Measurements from ENCODE around the gene PLA2G4A.

Gene PLA2G4A

GRCh38 chr1:186869526-186870228 is 40.9 kb downstream of the PLA2G4A start:
- intact Hi-C loops (cut with micrococcal nuclease) = no loop called here
- no peak overlapping the region for H3K4me3 Mint-ChIP-seq
- H3K27ac Mint-ChIP-seq = no peak overlapping the region
- H3K27me3 Mint-ChIP-seq = no peaks in the 10 kb centered on the region
- no peaks in the 10 kb centered on the region for H3K9me3 Mint-ChIP-seq
- peaks cover 10% of the 10 kb centered on the region for H3K4me1 Mint-ChIP-seq (ENCODE audit: low read depth)
- H3K36me3 Mint-ChIP-seq (ENCODE audit: low read depth) = peaks cover 41% of the 10 kb centered on the region

- Mint-ChIP-seq H3K4me3 (no peak overlapping the region), H3K27ac (no peak overlapping the region), H3K9me3 (no peaks in the 10 kb centered on the region), H3K27me3 (no peaks in the 10 kb centered on the region), H3K4me1 (ENCODE audit: low read depth) (peaks cover 10% of the 10 kb centered on the region), H3K36me3 (ENCODE audit: low read depth) (peaks cover 41% of the 10 kb centered on the region)
- intact Hi-C loops (cut with micrococcal nuclease) = no loop called here
These were observed 43.0 kb downstream of the PLA2G4A start for GRCh38 chr1:186871784-186872183.

DNA sequence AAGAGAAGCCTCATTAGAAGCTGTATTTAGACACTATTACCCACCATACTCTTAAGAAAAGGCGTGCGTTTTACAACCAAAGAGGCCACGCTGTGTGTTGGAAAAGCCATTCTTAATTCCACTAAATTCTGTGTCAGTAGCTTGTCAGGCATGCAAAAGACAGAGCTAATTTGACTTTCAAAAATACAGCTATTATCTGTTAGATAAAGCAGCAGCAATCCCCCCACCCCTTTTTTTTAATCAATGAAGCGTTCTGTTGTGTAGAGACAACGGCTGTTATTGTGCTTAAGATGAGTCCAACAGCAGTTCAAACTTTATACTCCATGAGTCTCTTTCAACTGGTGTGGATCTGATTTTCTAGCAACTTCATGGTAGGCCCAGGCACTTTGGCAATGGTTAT is 43.5 kb downstream of the PLA2G4A start:
- H3K36me3 Mint-ChIP-seq (ENCODE audit: low read depth) = peaks cover 41% of the 10 kb centered on the region
- H3K4me3 Mint-ChIP-seq = no peak overlapping the region
- H3K4me1 Mint-ChIP-seq (ENCODE audit: low read depth) = peaks cover 10% of the 10 kb centered on the region
- H3K27me3 Mint-ChIP-seq = no peaks in the 10 kb centered on the region
- H3K9me3 Mint-ChIP-seq = no peaks in the 10 kb centered on the region
- intact Hi-C loops (cut with micrococcal nuclease) = no loop called here
- H3K27ac Mint-ChIP-seq = no peak overlapping the region

GRCh38 chr1:186873687-186874086 is 44.9 kb downstream of the PLA2G4A start:
- Mint-ChIP-seq H3K27me3 (no peaks in the 10 kb centered on the region), H3K4me3 (no peak overlapping the region), H3K27ac (no peak overlapping the region), H3K4me1 (ENCODE audit: low read depth) (peaks cover 10% of the 10 kb centered on the region), H3K36me3 (ENCODE audit: low read depth) (peaks cover 33% of the 10 kb centered on the region), H3K9me3 (no peaks in the 10 kb centered on the region)
- intact Hi-C loops (cut with micrococcal nuclease) = no loop called here

GRCh38 chr1:186875896-186876835 is 47.4 kb downstream of the PLA2G4A start:
- Mint-ChIP-seq H3K4me1 (ENCODE audit: low read depth) (peaks cover 6% of the 10 kb centered on the region), H3K9me3 (no peaks in the 10 kb centered on the region), H3K4me3 (no peak overlapping the region), H3K27ac (no peak overlapping the region), H3K36me3 (ENCODE audit: low read depth) (peaks cover 18% of the 10 kb centered on the region), H3K27me3 (no peaks in the 10 kb centered on the region)
- intact Hi-C loops (cut with micrococcal nuclease) = no loop called here

GRCh38 chr1:186878356-186878755 is 49.6 kb downstream of the PLA2G4A start:
- no peaks in the 10 kb centered on the region for H3K9me3 Mint-ChIP-seq
- no peaks in the 10 kb centered on the region for H3K27me3 Mint-ChIP-seq
- no peaks in the 10 kb centered on the region for H3K36me3 Mint-ChIP-seq (ENCODE audit: low read depth)
- H3K4me1 Mint-ChIP-seq (ENCODE audit: low read depth) = peaks cover 11% of the 10 kb centered on the region
- intact Hi-C loops (cut with micrococcal nuclease) = no loop called here
- H3K27ac Mint-ChIP-seq = no peak overlapping the region
- no peak overlapping the region for H3K4me3 Mint-ChIP-seq

DNA sequence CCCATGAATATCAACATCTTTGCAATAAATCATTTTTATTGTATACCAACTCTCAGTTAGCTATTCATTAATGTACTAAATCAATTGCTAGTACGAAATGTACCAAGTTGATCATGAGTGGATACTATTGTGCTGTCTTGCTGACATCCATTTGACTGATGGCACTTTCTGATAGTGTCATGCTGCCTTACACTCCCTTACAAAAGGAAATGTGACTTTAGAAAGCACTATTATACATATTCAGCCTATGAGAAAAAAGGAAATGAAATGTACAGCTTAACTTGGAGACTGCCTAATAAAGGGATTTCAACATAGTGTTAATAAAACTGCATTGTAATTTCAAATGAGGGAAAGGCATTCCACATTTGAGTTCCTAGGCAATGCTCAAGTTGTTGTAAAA is 52.2 kb downstream of the PLA2G4A start:
- no peak overlapping the region for H3K27ac Mint-ChIP-seq
- H3K4me1 Mint-ChIP-seq (ENCODE audit: low read depth) = peaks cover 27% of the 10 kb centered on the region
- intact Hi-C loops (cut with micrococcal nuclease) = loop anchor here (10.0 kb wide), 1 partner anchor 46 kb away; no protein-coding TSS in a partner anchor
- H3K36me3 Mint-ChIP-seq (ENCODE audit: low read depth) = peaks cover 13% of the 10 kb centered on the region
- peaks cover 11% of the 10 kb centered on the region for H3K9me3 Mint-ChIP-seq
- H3K27me3 Mint-ChIP-seq = no peaks in the 10 kb centered on the region
- H3K4me3 Mint-ChIP-seq = no peak overlapping the region

GRCh38 chr1:186882372-186883134 is 53.8 kb downstream of the PLA2G4A start:
- intact Hi-C loops (cut with micrococcal nuclease) = loop anchor here (10.0 kb wide), 1 partner anchor 48 kb away; no protein-coding TSS in a partner anchor
- no peaks in the 10 kb centered on the region for H3K27me3 Mint-ChIP-seq
- peaks cover 27% of the 10 kb centered on the region for H3K4me1 Mint-ChIP-seq (ENCODE audit: low read depth)
- no peak overlapping the region for H3K4me3 Mint-ChIP-seq
- peaks cover 13% of the 10 kb centered on the region for H3K36me3 Mint-ChIP-seq (ENCODE audit: low read depth)
- H3K9me3 Mint-ChIP-seq = peaks cover 11% of the 10 kb centered on the region
- H3K27ac Mint-ChIP-seq = no peak overlapping the region

DNA sequence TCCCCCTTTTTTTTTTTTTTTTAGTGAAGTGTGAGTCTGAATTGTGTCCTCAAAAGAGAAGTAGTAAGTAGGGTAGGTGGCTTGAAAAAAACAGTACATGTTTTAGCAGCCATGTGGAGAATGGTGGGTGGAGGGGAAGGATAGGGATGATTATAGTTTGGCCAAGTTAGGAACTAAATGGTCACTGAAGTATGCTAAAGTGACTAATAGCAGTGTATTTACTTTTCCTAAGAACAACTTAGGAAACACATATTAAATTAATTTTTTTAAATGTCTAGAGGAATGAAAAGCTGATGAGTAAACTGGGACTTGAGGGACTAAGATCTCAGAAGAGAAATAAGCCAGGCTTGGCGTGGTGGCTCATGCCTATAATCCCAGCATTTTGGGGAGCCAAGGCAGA is 55.5 kb downstream of the PLA2G4A start:
- peaks cover 13% of the 10 kb centered on the region for H3K36me3 Mint-ChIP-seq (ENCODE audit: low read depth)
- intact Hi-C loops (cut with micrococcal nuclease) = loop anchor here (10.0 kb wide), 1 partner anchor 49 kb away; no protein-coding TSS in a partner anchor
- H3K4me1 Mint-ChIP-seq (ENCODE audit: low read depth) = peaks cover 33% of the 10 kb centered on the region
- H3K9me3 Mint-ChIP-seq = peaks cover 11% of the 10 kb centered on the region
- no peak overlapping the region for H3K4me3 Mint-ChIP-seq
- no peaks in the 10 kb centered on the region for H3K27me3 Mint-ChIP-seq
- H3K27ac Mint-ChIP-seq = peak overlapping the region; percentile 39

DNA sequence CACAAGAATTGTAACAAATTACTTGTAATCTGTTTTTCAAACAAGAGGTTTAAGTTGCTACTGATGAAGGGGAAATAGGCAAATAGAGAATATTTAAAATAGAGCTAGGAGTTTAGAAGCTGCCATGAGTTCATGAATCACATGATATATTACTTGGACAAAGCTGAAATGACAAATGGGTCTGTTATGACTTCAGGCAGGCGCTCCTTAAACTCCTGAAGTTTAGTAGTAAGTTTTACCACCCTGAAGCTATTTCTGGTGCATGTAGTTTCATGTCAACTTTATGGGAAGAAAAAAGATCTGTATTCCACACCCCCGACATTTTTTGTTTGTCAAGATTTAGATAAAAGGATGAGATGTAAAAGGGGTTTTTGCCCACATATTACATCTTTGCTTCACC is 58.5 kb downstream of the PLA2G4A start:
- intact Hi-C loops (cut with micrococcal nuclease) = loop anchor here (10.0 kb wide), 1 partner anchor 52 kb away; no protein-coding TSS in a partner anchor
- Mint-ChIP-seq H3K4me3 (no peak overlapping the region), H3K9me3 (peaks cover 11% of the 10 kb centered on the region), H3K27ac (no peak overlapping the region), H3K4me1 (ENCODE audit: low read depth) (peaks cover 41% of the 10 kb centered on the region), H3K27me3 (no peaks in the 10 kb centered on the region), H3K36me3 (ENCODE audit: low read depth) (peaks cover 13% of the 10 kb centered on the region)

- H3K27ac Mint-ChIP-seq = no peak overlapping the region
- H3K4me1 Mint-ChIP-seq (ENCODE audit: low read depth) = peaks cover 42% of the 10 kb centered on the region
- H3K27me3 Mint-ChIP-seq = no peaks in the 10 kb centered on the region
- peaks cover 13% of the 10 kb centered on the region for H3K36me3 Mint-ChIP-seq (ENCODE audit: low read depth)
- peaks cover 11% of the 10 kb centered on the region for H3K9me3 Mint-ChIP-seq
- intact Hi-C loops (cut with micrococcal nuclease) = loop anchor here (10.0 kb wide), 1 partner anchor 54 kb away; no protein-coding TSS in a partner anchor
- no peak overlapping the region for H3K4me3 Mint-ChIP-seq
These were observed 59.6 kb downstream of the PLA2G4A start for GRCh38 chr1:186888367-186888766.

GRCh38 chr1:186892936-186893335 is 64.2 kb downstream of the PLA2G4A start:
- H3K4me1 Mint-ChIP-seq (ENCODE audit: low read depth) = peaks cover 25% of the 10 kb centered on the region
- peaks cover 26% of the 10 kb centered on the region for H3K36me3 Mint-ChIP-seq (ENCODE audit: low read depth)
- H3K27me3 Mint-ChIP-seq = no peaks in the 10 kb centered on the region
- no peaks in the 10 kb centered on the region for H3K9me3 Mint-ChIP-seq
- intact Hi-C loops (cut with micrococcal nuclease) = no loop called here
- no peak overlapping the region for H3K27ac Mint-ChIP-seq
- H3K4me3 Mint-ChIP-seq = no peak overlapping the region

DNA sequence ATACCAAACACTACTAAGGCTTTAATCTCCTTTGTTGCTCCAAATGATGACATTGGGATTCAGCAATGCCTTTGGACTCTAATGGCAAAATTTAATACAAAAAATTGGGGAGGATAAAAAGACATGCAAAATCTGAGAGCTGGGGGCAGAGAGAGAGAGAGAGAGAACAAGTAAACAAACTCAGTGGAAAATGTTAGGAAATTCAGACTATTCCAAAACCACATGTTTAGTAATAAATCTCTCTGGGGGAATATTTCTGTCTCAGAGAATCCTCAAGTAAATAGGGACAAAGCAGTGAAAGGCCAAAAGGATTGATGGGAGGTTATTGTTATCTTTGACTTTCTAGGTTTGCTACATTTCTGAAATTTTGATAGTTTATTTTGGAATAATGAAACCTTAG is 65.7 kb downstream of the PLA2G4A start:
- intact Hi-C loops (cut with micrococcal nuclease) = no loop called here
- no peak overlapping the region for H3K27ac Mint-ChIP-seq
- no peaks in the 10 kb centered on the region for H3K27me3 Mint-ChIP-seq
- H3K9me3 Mint-ChIP-seq = no peaks in the 10 kb centered on the region
- peaks cover 33% of the 10 kb centered on the region for H3K36me3 Mint-ChIP-seq (ENCODE audit: low read depth)
- H3K4me1 Mint-ChIP-seq (ENCODE audit: low read depth) = peaks cover 24% of the 10 kb centered on the region
- H3K4me3 Mint-ChIP-seq = no peak overlapping the region

Data from dendritic cell treated with granulocyte-macrophage colony-stimulating factor and Interleukin-4, amounts not matched to agents 40 ng/mL and 50 ng/mL, for 4 days (primary cell).